OCI-LY7 (cell line): ENCODE measurements around the gene HDAC9. TPM values are rescaled to one million over a fixed set of nuclear protein-coding genes. Genes with fewer than 3 reads are reported as not detected.

Experiments
- BruUV-seq: library from RNA; stranded (reverse); fragments of 400-500 nt; replicated peaks from 2 replicates; lab custom pipeline; 2021; lab: Mats Ljungman, UMichigan
- CTCF ChIA-PET: fragments of 300-600 bp; sonication (Branson Sonifier 250); formaldehyde crosslinking; loops from one replicate; lab custom pipeline; 2022; ENCODE audit warnings: antibody characterized with exemption; ENCODE audit not compliant: unreplicated experiment; lab: Charles Lee
- POLR2A ChIA-PET: fragments of 300-600 bp; sonication (Branson Sonifier 250); formaldehyde crosslinking; loops from one replicate; lab custom pipeline; 2022; ENCODE audit warnings: antibody characterized with exemption; lab: Charles Lee
- DNase-seq: peaks from one replicate; pipeline ENCODE4 v3.0.0-alpha.2; 2015; ENCODE audit warnings: low spot score
- H2AFZ ChIP-seq: fragments of 200-600 bp; sonication (generic), shearing (Covaris generic); 2 replicates; pipeline ENCODE4 v1.6.1; 2014; ENCODE audit warnings: mild to moderate bottlenecking, antibody characterized with exemption, low read length, moderate library complexity
- H3K27ac ChIP-seq: fragments of 200-600 bp; sonication (generic); 2 replicates; pipeline ENCODE4 v1.5.1; 2014; ENCODE audit warnings: mixed run types, low read depth, mild to moderate bottlenecking, moderate library complexity, low read length, inconsistent platforms; ENCODE audit not compliant: poor library complexity, severe bottlenecking
- H3K36me3 ChIP-seq: fragments of 200-600 bp; sonication (generic); 2 replicates; pipeline ENCODE4 v1.6.1; 2014; ENCODE audit warnings: mild to moderate bottlenecking, antibody characterized with exemption, low read length, moderate library complexity, mixed read lengths; ENCODE audit not compliant: insufficient read depth
- H3K4me1 ChIP-seq: fragments of 200-600 bp; sonication (generic); 2 replicates; pipeline ENCODE4 v1.5.1; 2014; ENCODE audit warnings: mild to moderate bottlenecking, low read length; ENCODE audit not compliant: insufficient read depth, poor library complexity, severe bottlenecking
- H3K4me2 ChIP-seq: fragments of 200-600 bp; sonication (generic); 2 replicates; pipeline ENCODE4 v1.6.1; 2014; ENCODE audit warnings: mild to moderate bottlenecking, low read length
- H3K4me3 ChIP-seq: fragments of 200-600 bp; sonication (generic); 2 replicates; pipeline ENCODE4 v1.5.1; 2014; ENCODE audit warnings: mild to moderate bottlenecking, low read depth, low read length; ENCODE audit not compliant: poor library complexity, severe bottlenecking
- H3K79me2 ChIP-seq: fragments of 200-600 bp; sonication (generic); 2 replicates; pipeline ENCODE4 v1.6.1; 2016; ENCODE audit warnings: low read depth, mild to moderate bottlenecking, low read length, moderate library complexity, mixed read lengths; ENCODE audit not compliant: insufficient read depth
- H3K9me2 ChIP-seq: fragments of 200-600 bp; sonication (generic); 2 replicates; pipeline ENCODE4 v1.6.1; 2016; ENCODE audit warnings: mild to moderate bottlenecking, low read length, mixed read lengths; ENCODE audit not compliant: insufficient read depth
- H3K9me3 ChIP-seq: fragments of 200-600 bp; sonication (generic); 2 replicates; pipeline ENCODE4 v1.6.1; 2014; ENCODE audit warnings: mild to moderate bottlenecking, mixed run types, low read length, mixed read lengths
- H4K20me1 ChIP-seq: fragments of 200-600 bp; sonication (generic); 2 replicates; pipeline ENCODE4 v1.6.1; 2014; ENCODE audit warnings: mild to moderate bottlenecking, antibody characterized with exemption, low read length, moderate library complexity, mixed read lengths; ENCODE audit not compliant: insufficient read depth
- EZH2phosphoT487 ChIP-seq: fragments of 200-600 bp; sonication (generic); IDR thresholded peaks from 2 replicates; pipeline ENCODE4 v1.6.1; 2018; ENCODE audit warnings: low read depth, borderline replicate concordance, mild to moderate bottlenecking, mixed run types, antibody characterized with exemption, low read length, moderate library complexity, mixed read lengths
- intact Hi-C: fragments of 100-400 bp; cut with micrococcal nuclease; formaldehyde crosslinking; loops from one replicate; pipeline ENCODE4 v1.10.0; 2022; ENCODE audit not compliant: unreplicated experiment
- total RNA-seq, 2 experiments: library from RNA; depleted of rRNA in 1 of 2; stranded (reverse); fragments of >200 nt in 1 of 2; shearing (Covaris generic) in 1 of 2; gene quantifications; 2 replicates each; pipeline ENCODE4 v1.2.3, GENCODE V29; 2014 to 2022
- TF ChIP-seq, protein P1 (sequence below): fragments of 200-600 bp; sonication (generic); conservative IDR thresholded peaks from 2 replicates; pipeline ENCODE4 v1.5.1; 2014; ENCODE audit warnings: mild to moderate bottlenecking, antibody characterized with exemption, low read length, moderate library complexity, mixed read lengths

The HDAC9 gene
- total RNA-seq, 2 experiments from 2014 or later: 58.8 to 91.7 TPM

DNA sequence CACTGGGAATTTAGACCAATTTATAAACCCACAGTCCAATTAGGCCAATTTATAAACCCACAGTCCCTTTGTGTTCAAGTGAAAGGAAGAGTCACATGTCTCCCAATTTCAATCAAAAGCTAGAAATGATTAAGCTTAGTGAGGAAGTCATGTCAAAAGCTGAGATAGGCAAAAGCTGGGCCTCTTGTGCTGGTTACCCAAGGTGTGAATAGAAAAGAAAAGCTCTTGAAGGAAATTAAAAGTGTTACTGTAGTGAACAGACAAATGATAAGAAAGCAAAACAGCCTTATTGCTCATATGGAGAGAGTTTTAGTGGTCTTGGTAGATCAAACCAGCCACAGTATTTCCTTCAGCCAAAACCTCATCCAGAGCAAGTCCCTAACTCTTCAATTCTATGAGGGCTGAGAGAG lies 245.0 kb downstream of the HDAC9 start:
- H2AFZ ChIP-seq: no peak overlapping the region

GRCh38 chr7:18753972-18754610 lies 258.5 kb downstream of the HDAC9 start:
- Histone ChIP-seq H3K4me3 (no peak overlapping the region), H2AFZ (no peak overlapping the region), H3K36me3 (no peaks in the 10 kb centered on the region), H3K79me2 (no peaks in the 10 kb centered on the region), H3K9me3 (no peaks in the 10 kb centered on the region), H3K4me2 (no peak overlapping the region), H3K9me2 (no peaks in the 10 kb centered on the region), H3K4me1 (no peaks in the 10 kb centered on the region), H3K27ac (no peak overlapping the region), H4K20me1 (no peaks in the 10 kb centered on the region)
- TF ChIP-seq, protein P1, sequence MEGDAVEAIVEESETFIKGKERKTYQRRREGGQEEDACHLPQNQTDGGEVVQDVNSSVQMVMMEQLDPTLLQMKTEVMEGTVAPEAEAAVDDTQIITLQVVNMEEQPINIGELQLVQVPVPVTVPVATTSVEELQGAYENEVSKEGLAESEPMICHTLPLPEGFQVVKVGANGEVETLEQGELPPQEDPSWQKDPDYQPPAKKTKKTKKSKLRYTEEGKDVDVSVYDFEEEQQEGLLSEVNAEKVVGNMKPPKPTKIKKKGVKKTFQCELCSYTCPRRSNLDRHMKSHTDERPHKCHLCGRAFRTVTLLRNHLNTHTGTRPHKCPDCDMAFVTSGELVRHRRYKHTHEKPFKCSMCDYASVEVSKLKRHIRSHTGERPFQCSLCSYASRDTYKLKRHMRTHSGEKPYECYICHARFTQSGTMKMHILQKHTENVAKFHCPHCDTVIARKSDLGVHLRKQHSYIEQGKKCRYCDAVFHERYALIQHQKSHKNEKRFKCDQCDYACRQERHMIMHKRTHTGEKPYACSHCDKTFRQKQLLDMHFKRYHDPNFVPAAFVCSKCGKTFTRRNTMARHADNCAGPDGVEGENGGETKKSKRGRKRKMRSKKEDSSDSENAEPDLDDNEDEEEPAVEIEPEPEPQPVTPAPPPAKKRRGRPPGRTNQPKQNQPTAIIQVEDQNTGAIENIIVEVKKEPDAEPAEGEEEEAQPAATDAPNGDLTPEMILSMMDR: no peak
- TF ChIP-seq EZH2phosphoT487: no peak
- intact Hi-C loops: no loop called here
- no TSS peak for BruUV-seq
- no peak for DNase-seq
- POLR2A ChIA-PET: no interaction called here
- CTCF ChIA-PET: no interaction called here

More for the DNA sequence above, 245.0 kb downstream of the HDAC9 start:
- intact Hi-C loops: no loop called here
- Histone ChIP-seq H3K4me2 (no peak overlapping the region), H4K20me1 (no peaks in the 10 kb centered on the region), H3K4me1 (peaks cover 5% of the 10 kb centered on the region), H3K27ac (no peak overlapping the region), H3K4me3 (no peak overlapping the region), H3K36me3 (no peaks in the 10 kb centered on the region), H3K79me2 (no peaks in the 10 kb centered on the region), H3K9me2 (no peaks in the 10 kb centered on the region), H3K9me3 (no peaks in the 10 kb centered on the region)
- TF ChIP-seq EZH2phosphoT487: no peak
- no peak for DNase-seq
- no TSS peak for BruUV-seq
- ChIA-PET CTCF (no interaction called here), POLR2A (interaction anchor here (0.8 kb wide), 1 partner anchor 50 kb away, joined by 3 read pairs; no protein-coding TSS in a partner anchor)

DNA sequence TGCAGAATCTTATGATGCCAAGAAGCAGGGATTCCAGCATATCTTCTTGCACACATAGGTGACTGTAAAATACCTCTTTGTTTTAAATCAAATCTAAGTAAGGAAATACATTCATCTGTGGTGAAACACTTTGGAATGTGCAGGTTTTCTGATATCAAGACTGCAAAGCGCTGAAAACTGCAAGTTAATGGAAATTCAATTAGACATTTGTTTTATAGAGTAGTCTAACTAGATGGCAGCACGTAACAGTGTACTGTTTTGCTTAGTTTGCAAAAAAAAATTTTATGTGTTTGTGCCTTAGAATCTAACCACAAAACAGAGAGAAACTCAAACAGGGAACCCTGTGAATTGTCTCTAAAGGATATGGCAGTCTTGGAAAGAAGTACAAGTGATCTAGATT lies 259.2 kb downstream of the HDAC9 start:
- BruUV-seq: no TSS peak
- intact Hi-C loops: no loop called here
- POLR2A ChIA-PET: no interaction called here

More for the DNA sequence above, 259.2 kb downstream of the HDAC9 start:
- Histone ChIP-seq H3K4me3 (no peak overlapping the region), H2AFZ (no peak overlapping the region), H4K20me1 (no peaks in the 10 kb centered on the region), H3K9me2 (no peaks in the 10 kb centered on the region), H3K9me3 (no peaks in the 10 kb centered on the region), H3K36me3 (no peaks in the 10 kb centered on the region), H3K27ac (no peak overlapping the region), H3K79me2 (no peaks in the 10 kb centered on the region), H3K4me1 (no peaks in the 10 kb centered on the region), H3K4me2 (no peak overlapping the region)
- DNase-seq: no peak
- TF ChIP-seq, protein P1: no peak
- no peak for TF ChIP-seq EZH2phosphoT487
- CTCF ChIA-PET: no interaction called here
